Osteoblast (primary cell): ENCODE measurements around the gene PSMG4. TPM values are rescaled to one million over a fixed set of nuclear protein-coding genes. Genes with fewer than 3 reads are reported as not detected.
"Not testable (repeated sequence)": the region's sequence is repeated elsewhere in the genome, so short reads cannot be mapped to it uniquely, and the experiment has no call there.

ENCODE experiments used
- DNase-seq: peaks from one replicate; pipeline ENCODE4 v3.0.0; 2011; ENCODE audit warnings: low spot score, mixed read lengths; ENCODE audit not compliant: insufficient read length; ENCODE audit errors: missing footprints
- H2AFZ ChIP-seq: 2 replicates; pipeline ENCODE4 v1.6.0; 2011; ENCODE audit warnings: mild to moderate bottlenecking, low read length
- H3K27ac ChIP-seq: 2 replicates; pipeline ENCODE4 v1.5.1; 2011; ENCODE audit warnings: mild to moderate bottlenecking, low read depth, low read length, moderate library complexity
- H3K27me3 ChIP-seq: 2 replicates; pipeline ENCODE4 v1.6.0; 2012; ENCODE audit warnings: mild to moderate bottlenecking, control low read depth, inconsistent platforms, low read length, moderate library complexity; ENCODE audit not compliant: insufficient read depth
- H3K36me3 ChIP-seq: 2 replicates; pipeline ENCODE4 v1.5.1; 2011; ENCODE audit warnings: mild to moderate bottlenecking, low read length, control low read depth, moderate library complexity; ENCODE audit not compliant: insufficient read depth
- H3K4me1 ChIP-seq: 2 replicates; pipeline ENCODE4 v1.5.1; 2011; ENCODE audit warnings: mild to moderate bottlenecking, low read length, control low read depth, moderate library complexity; ENCODE audit not compliant: insufficient read depth
- H3K4me2 ChIP-seq: 2 replicates; pipeline ENCODE4 v1.6.0; 2011; ENCODE audit warnings: mild to moderate bottlenecking, low read length; ENCODE audit not compliant: insufficient read depth
- H3K4me3 ChIP-seq: fragments of 200-600 bp; sonication (generic); 3 replicates; pipeline ENCODE4 v1.5.1; 2012; ENCODE audit warnings: mild to moderate bottlenecking, low read length, inconsistent platforms; ENCODE audit not compliant: insufficient read depth
- H3K79me2 ChIP-seq: 2 replicates; pipeline ENCODE4 v1.6.0; 2012; ENCODE audit warnings: mild to moderate bottlenecking, low read length, control low read depth, inconsistent platforms; ENCODE audit not compliant: insufficient read depth
- H3K9me3 ChIP-seq: 2 replicates; pipeline ENCODE4 v1.5.1; 2011; ENCODE audit warnings: low read depth, low read length, control low read depth
- H4K20me1 ChIP-seq: 2 replicates; pipeline ENCODE4 v1.6.0; 2012; ENCODE audit warnings: mild to moderate bottlenecking, low read length, control low read depth; ENCODE audit not compliant: insufficient read depth
- CTCF ChIP-seq: IDR thresholded peaks from 2 replicates; pipeline ENCODE4 v1.5.1; 2011; ENCODE audit warnings: mild to moderate bottlenecking, low read depth, low read length, moderate library complexity; ENCODE audit errors: extremely low read depth
- total RNA-seq: library from RNA; depleted of rRNA; stranded (reverse); fragments of >200 nt; gene quantifications from 2 replicates; pipeline ENCODE4 v1.2.3, GENCODE V29; 2012

The PSMG4 gene
- total RNA-seq, 1 donor: 24.6 TPM

GRCh38 chr6:3242768-3243167 is 16.0 kb upstream of the PSMG4 start:
- Histone ChIP-seq H3K9me3 (no peaks in the 10 kb centered on the region), H3K4me3 (no peak overlapping the region), H3K27me3 (peaks cover 24% of the 10 kb centered on the region), H3K4me2 (no peak overlapping the region), H3K36me3 (no peaks in the 10 kb centered on the region), H2AFZ (no peak overlapping the region), H4K20me1 (no peaks in the 10 kb centered on the region), H3K79me2 (no peaks in the 10 kb centered on the region), H3K4me1 (peaks cover 10% of the 10 kb centered on the region), H3K27ac (no peak overlapping the region)
- no peak for DNase-seq
- no peak for TF ChIP-seq CTCF

GRCh38 chr6:3244003-3244831 is 14.5 kb upstream of the PSMG4 start:
- no peak overlapping the region for H3K4me3 ChIP-seq

GRCh38 chr6:3244832-3245161 is 13.9 kb upstream of the PSMG4 start:
- H3K79me2 ChIP-seq, H4K20me1 ChIP-seq, DNase-seq, H3K9me3 ChIP-seq, H3K4me2 ChIP-seq, H3K27ac ChIP-seq, H2AFZ ChIP-seq, H3K4me3 ChIP-seq, H3K36me3 ChIP-seq: not testable (repeated sequence)
- H3K4me1 ChIP-seq: peaks cover 17% of the 10 kb centered on the region
- peaks cover 18% of the 10 kb centered on the region for H3K27me3 ChIP-seq

More at GRCh38 chr6:3244003-3244831, 14.5 kb upstream of the PSMG4 start:
- Histone ChIP-seq H2AFZ (no peak overlapping the region), H3K27ac (no peak overlapping the region), H3K79me2 (no peaks in the 10 kb centered on the region), H3K36me3 (no peaks in the 10 kb centered on the region), H4K20me1 (no peaks in the 10 kb centered on the region), H3K9me3 (no peaks in the 10 kb centered on the region), H3K4me2 (no peak overlapping the region), H3K27me3 (peaks cover 20% of the 10 kb centered on the region), H3K4me1 (peaks cover 17% of the 10 kb centered on the region)
- TF ChIP-seq CTCF: no peak
- no peak for DNase-seq

- H3K4me3 ChIP-seq: no peak overlapping the region
- peaks cover 17% of the 10 kb centered on the region for H3K4me1 ChIP-seq
- H3K27me3 ChIP-seq: peaks cover 13% of the 10 kb centered on the region
- TF ChIP-seq CTCF: no peak
- H3K27ac ChIP-seq: no peak overlapping the region
- no peaks in the 10 kb centered on the region for H3K79me2 ChIP-seq
- no peaks in the 10 kb centered on the region for H4K20me1 ChIP-seq
- H3K36me3 ChIP-seq: no peaks in the 10 kb centered on the region
- no peak overlapping the region for H3K4me2 ChIP-seq
- H2AFZ ChIP-seq: no peak overlapping the region
- DNase-seq: no peak
- no peaks in the 10 kb centered on the region for H3K9me3 ChIP-seq
Observed at GRCh38 chr6:3245216-3245615, 13.5 kb upstream of the PSMG4 start.
